Measurements from ENCODE around the gene EEFSEC. TPM values are rescaled to one million over a fixed set of nuclear protein-coding genes. Genes with fewer than 3 reads are reported as not detected.

EEFSEC gene
- total RNA-seq, 4 donors from 2014 or later: 9.1 to 17.4 (median 15.8) TPM

- no peak for TF ChIP-seq POLR2A (IDR thresholded peaks at IDR 0.05; ENCODE audit: low read depth)
- no peak for TF ChIP-seq POLR2AphosphoS5 (IDR thresholded peaks at IDR 0.05)
- TF ChIP-seq CTCF (IDR thresholded peaks at IDR 0.05): no peak
- no peak for TF ChIP-seq EP300 (IDR thresholded peaks at IDR 0.05)
- 70% methylated on average over 8 of the region's 8 CpGs for WGBS
Measured at GRCh38 chr3:128236657-128237056, 83.4 kb downstream of the EEFSEC start.

GRCh38 chr3:128237348-128238183 is 84.3 kb downstream of the EEFSEC start:
- H3K4me1 ChIP-seq: peaks cover 0 to 15% (median 6%) of the 10 kb centered on the region in 4 donors
- no peak for TF ChIP-seq POLR2AphosphoS5 (IDR thresholded peaks at IDR 0.05)
- no peak for TF ChIP-seq EP300 (IDR thresholded peaks at IDR 0.05)
- no peak for TF ChIP-seq POLR2A (IDR thresholded peaks at IDR 0.05; ENCODE audit: low read depth)
- TF ChIP-seq CTCF (IDR thresholded peaks at IDR 0.05): no peak
- intact Hi-C loops (cut with DNase I): no loop called here
- WGBS: 74% methylated on average over 3 of the region's 3 CpGs
- H3K27ac ChIP-seq (replicated peaks in 1 of 4): no peak overlapping the region
- H3K36me3 ChIP-seq: peaks cover 0 to 3% (median 0%) of the 10 kb centered on the region in 4 donors
- no peaks in the 10 kb centered on the region for H3K9me3 ChIP-seq
- no peaks in the 10 kb centered on the region for H3K27me3 ChIP-seq
- no peak overlapping the region for H3K4me3 ChIP-seq
- DNase-seq (ENCODE audit: extremely low spot score): no peak

More at GRCh38 chr3:128236657-128237056, 83.4 kb downstream of the EEFSEC start:
- Histone ChIP-seq H3K36me3 (peaks cover 0 to 3% (median 0%) of the 10 kb centered on the region in 4 donors), H3K27me3 (no peaks in the 10 kb centered on the region), H3K27ac (replicated peaks in 1 of 4) (no peak overlapping the region), H3K9me3 (no peaks in the 10 kb centered on the region), H3K4me3 (no peak overlapping the region), H3K4me1 (peaks cover 0 to 23% (median 8%) of the 10 kb centered on the region in 4 donors)
- DNase-seq (ENCODE audit: extremely low spot score): no peak
- intact Hi-C loops (cut with DNase I): no loop called here

- H3K36me3 ChIP-seq: peaks cover 0 to 3% (median under 1%) of the 10 kb centered on the region in 4 donors
- no peak for TF ChIP-seq POLR2AphosphoS5 (IDR thresholded peaks at IDR 0.05)
- no peak for TF ChIP-seq CTCF (IDR thresholded peaks at IDR 0.05)
- no peak for DNase-seq (ENCODE audit: extremely low spot score)
- no peaks in the 10 kb centered on the region for H3K9me3 ChIP-seq
- H3K27me3 ChIP-seq: no peaks in the 10 kb centered on the region
- peaks cover 0 to 11% (median 6%) of the 10 kb centered on the region in 4 donors for H3K4me1 ChIP-seq
- H3K27ac ChIP-seq (replicated peaks in 1 of 4): no peak overlapping the region
- intact Hi-C loops (cut with DNase I): no loop called here
- no peak overlapping the region for H3K4me3 ChIP-seq
Measured at GRCh38 chr3:128238184-128238489, 84.9 kb downstream of the EEFSEC start.

- no peak for DNase-seq (ENCODE audit: extremely low spot score)
- Histone ChIP-seq H3K4me3 (no peak overlapping the region), H3K27me3 (no peaks in the 10 kb centered on the region), H3K9me3 (no peaks in the 10 kb centered on the region), H3K27ac (replicated peaks in 1 of 4) (no peak overlapping the region), H3K4me1 (peaks cover 0 to 11% (median 6%) of the 10 kb centered on the region in 4 donors), H3K36me3 (peaks cover 0 to 4% (median 2%) of the 10 kb centered on the region in 4 donors)
- intact Hi-C loops (cut with DNase I): no loop called here
- WGBS: 94% methylated on average over 3 of the region's 3 CpGs
- TF ChIP-seq POLR2A (IDR thresholded peaks at IDR 0.05; ENCODE audit: low read depth): no peak
- no peak for TF ChIP-seq POLR2AphosphoS5 (IDR thresholded peaks at IDR 0.05)
- no peak for TF ChIP-seq EP300 (IDR thresholded peaks at IDR 0.05)
- no peak for TF ChIP-seq CTCF (IDR thresholded peaks at IDR 0.05)
Measured at GRCh38 chr3:128239304-128239703, 86.0 kb downstream of the EEFSEC start.
